Inferior parietal cortex (tissue), 1 donor: ENCODE data around the gene LGR6.
"Not testable (repeated sequence)": the region's sequence is repeated elsewhere in the genome, so short reads cannot be mapped to it uniquely, and the experiment has no call there.

ENCODE experiments used
- DNase-seq: peaks from one replicate; pipeline ENCODE4 v3.0.0-alpha.2; 2016; ENCODE audit errors: extremely low spot score

The LGR6 gene

DNA sequence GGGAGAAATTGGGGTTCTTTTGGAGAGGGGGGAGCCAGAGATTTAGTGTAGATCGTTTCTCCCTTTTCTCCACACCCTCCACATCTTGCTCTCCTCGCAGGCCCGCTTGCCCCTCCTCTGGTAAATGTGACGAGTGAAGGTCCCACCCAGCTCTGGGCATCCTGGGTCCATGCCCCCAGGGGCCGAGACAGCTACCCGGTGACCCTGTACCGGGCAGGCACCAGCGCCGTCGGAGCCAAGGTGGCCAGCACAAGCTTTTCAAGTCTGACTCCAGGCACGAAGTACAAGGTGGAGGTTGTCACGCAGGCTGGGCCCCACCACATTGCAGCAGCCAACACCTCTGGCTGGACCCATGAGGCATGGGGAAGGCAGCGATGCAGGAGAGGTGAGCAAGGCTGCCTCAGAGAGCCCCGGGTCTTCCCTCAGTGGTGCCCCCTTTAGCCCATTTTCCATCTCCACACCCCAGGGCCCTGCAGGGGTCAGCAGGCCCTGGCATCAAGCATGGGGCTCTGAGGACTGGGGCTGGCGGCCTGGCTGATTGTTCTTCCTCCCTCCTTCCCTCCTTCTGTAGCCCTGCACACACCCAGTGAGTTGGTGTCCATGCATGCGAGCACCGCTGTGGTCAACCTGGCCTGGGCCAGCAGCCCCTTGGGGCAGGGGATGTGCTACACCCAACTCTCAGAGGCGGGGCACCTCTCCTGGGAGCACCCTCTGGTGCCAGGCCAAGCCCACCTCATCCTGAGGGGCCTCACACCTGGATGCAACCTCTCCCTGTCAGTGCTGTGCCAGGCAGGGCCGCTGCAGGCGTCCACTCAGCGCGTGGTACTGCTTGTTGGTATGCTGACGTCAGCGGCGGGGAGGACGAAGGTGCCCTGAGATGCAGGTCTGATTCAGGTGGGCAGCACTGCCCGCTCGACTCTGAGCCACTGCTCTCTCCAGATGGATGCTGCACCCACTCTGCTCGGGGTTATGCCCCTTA, 16.4 kb upstream of the LGR6 start:
- DNase-seq = no peak

GRCh38 chr1:202179828-202180750, 13.5 kb upstream of the LGR6 start:
- DNase-seq = no peak

GRCh38 chr1:202180751-202181139, 12.9 kb upstream of the LGR6 start:
- DNase-seq = not testable (repeated sequence)

GRCh38 chr1:202181586-202181985, 12.0 kb upstream of the LGR6 start:
- no peak for DNase-seq

GRCh38 chr1:202182040-202182877, 11.3 kb upstream of the LGR6 start:
- no peak for DNase-seq

- DNase-seq = peak; percentile 82
Measured at GRCh38 chr1:202184750-202185460, 8.7 kb upstream of the LGR6 start.

DNA sequence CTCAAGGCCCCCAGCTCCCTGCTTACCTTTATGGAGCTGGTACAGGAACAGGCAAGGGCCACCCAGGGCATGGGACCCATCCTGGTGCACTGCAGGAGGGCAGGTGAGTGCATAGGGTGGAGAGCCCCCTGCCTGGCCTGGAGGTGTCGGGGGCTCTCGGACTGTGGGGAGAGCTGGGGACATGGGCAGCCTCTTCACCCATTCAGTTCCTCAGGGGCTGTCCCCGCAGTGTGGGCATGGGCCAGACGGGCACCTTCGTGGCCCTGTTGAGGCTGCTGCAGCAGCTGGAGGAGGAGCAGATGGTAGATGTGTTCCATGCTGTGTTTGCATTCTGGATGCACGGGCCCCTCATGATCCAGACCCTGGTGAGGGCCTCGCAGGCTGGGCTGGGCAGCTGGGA, 7.3 kb upstream of the LGR6 start:
- DNase-seq = no peak

DNA sequence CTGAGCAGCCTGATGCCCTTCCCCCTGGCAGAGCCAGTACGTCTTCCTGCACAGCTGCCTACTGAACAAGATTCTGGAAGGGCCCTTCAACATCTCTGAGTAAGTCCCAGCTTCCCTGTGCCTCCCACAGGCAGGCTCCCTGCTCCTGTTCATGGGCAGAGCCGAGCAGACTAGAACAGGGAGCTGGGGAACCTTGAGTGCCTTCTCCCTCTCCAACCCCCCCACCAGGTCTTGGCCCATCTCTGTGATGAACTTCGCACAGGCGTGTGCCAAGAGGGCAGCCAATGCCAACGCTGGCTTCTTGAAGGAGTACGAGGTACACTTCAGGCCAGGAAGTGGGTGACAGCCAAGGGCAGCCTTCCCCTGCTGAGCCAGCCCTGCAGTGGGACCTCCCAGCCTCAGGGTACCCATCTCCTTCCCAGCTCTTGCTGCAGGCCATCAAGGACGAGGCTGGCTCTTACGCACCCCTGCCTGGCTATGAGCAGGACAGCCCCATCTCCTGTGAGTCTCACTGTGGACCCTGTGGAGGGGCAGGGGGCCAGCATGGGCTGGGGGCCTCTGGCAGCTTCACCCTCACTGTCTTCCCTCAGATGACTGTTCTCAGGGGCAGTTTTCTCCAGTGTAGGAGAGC, 6.4 kb upstream of the LGR6 start:
- DNase-seq = no peak

GRCh38 chr1:202187697-202188407, 5.7 kb upstream of the LGR6 start:
- no peak for DNase-seq

- peak; percentile 80 for DNase-seq
Measured at GRCh38 chr1:202189001-202189790, 4.4 kb upstream of the LGR6 start.

DNA sequence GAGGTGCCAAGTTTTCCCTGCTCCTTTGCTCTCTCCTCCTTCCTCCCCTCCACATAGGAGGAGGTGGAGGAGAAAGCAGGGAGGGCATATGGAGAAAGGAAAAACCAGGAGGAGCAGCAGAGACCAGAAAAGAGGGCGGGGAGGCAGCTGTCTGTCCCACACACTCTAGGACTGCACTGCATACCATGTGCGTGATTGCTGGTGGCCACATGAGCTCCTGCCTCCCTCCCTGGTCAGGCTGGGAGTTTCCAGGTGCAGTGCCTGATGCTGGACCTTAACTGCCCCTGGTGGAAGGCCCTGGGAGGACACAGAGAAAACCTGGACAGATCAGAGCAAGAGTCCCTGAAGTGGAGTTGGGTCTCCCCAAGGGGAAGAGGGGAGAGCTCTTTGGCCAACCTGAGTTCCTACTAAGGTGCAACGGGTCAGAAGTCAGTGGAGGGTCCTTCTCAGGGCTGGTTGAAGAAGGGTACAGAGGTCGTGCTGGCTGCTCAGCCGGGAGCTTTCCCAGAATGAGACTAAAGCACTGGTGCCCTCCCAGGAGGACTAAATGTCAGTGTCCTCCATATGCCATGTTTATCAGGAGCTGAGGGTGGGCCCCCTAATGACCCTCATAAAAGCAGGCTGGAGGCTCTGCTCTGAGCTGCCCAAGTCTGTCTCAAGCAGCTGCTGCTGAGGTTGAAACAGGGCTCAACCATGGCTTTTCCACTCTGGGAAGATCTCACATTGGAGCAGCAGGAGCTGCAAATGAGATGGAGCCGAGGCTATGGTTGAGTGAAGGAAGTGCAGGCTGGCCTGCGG, 3.5 kb upstream of the LGR6 start:
- DNase-seq = no peak

DNA sequence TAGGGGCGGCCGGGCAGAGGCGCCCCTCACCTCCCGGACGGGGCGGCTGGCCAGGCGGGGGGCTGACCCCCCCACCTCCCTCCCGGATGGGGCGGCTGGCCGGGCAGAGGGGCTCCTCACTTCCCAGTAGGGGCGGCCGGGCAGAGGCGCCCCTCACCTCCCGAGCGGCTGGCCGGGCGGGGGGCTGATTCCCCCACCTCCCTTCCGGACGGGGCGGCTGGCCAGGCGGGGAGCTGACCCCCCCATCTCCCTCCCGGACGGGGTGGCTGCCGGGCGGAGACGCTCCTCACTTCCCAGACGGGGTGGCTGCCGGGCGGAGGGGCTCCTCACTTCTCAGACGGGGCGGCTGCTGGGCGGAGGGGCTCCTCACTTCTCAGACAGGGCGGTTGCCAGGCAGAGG, 2.2 kb upstream of the LGR6 start:
- not testable (repeated sequence) for DNase-seq

- peak; percentile 55 for DNase-seq
Measured at GRCh38 chr1:202192770-202193613, 607 bp upstream of the LGR6 start.

DNA sequence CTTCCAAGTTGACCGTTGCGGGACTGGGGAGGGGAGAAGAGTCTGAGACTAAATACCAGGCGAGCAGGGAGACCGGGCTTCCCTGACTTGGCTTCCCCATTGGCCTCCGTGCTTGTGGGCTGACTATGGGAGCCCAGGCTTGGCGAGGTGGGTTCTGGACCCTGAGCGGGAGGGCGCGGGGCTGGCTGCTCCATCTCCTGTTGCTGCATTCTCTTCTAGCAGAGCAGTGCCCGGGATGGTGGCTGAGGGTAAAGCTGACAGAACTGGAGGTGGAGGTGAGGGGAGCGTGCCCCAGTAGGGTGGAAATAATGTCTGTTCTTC, 689 bp downstream of the LGR6 start:
- DNase-seq = no peak

GRCh38 chr1:202197653-202198365, 4.2 kb downstream of the LGR6 start:
- DNase-seq = no peak

- DNase-seq = no peak
Measured at GRCh38 chr1:202198366-202198724, 4.7 kb downstream of the LGR6 start.
